ENCODE results near the gene C2orf81. TPM values are rescaled to one million over a fixed set of nuclear protein-coding genes. Genes with fewer than 3 reads are reported as not detected.
A peak's percentile ranks its signal among the peaks of the same experiment; 100 is the strongest.

C2orf81 gene
- total and polyA plus RNA-seq, 5 donors from 2014 or later: 1.1 to 3.9 (median 2.1) TPM

- H3K27me3 Mint-ChIP-seq: peaks cover 51% of the 10 kb centered on the region
- H3K36me3 Mint-ChIP-seq: no peaks in the 10 kb centered on the region
- DNase-seq: no peak
- peaks cover 0 to 16% (median 3%) of the 10 kb centered on the region in 4 donors for H3K4me1 Mint-ChIP-seq
- H3K9me3 Mint-ChIP-seq: no peaks in the 10 kb centered on the region
- peak overlapping the region in 3 of 4 donors; percentile 33 to 57 (median 33) for H3K4me3 Mint-ChIP-seq
- no peak overlapping the region for H3K27ac Mint-ChIP-seq
- no peaks in the 10 kb centered on the region for H3K36me3 ChIP-seq (ENCODE audit: control insufficient read depth, insufficient read depth, low read length)
- H3K27ac ChIP-seq (ENCODE audit: insufficient read depth, low read length, poor library complexity, severe bottlenecking): no peak overlapping the region
- no peak overlapping the region for H3K4me3 ChIP-seq (ENCODE audit: low read depth, low read length)
- no peaks in the 10 kb centered on the region for H3K9me3 ChIP-seq (ENCODE audit: control insufficient read depth in 2 of 2, low read length in 2 of 2)
- peaks cover 20% of the 10 kb centered on the region for H3K4me1 ChIP-seq (ENCODE audit: control insufficient read depth, insufficient read depth, low read length, poor library complexity, severe bottlenecking)
- peaks cover 15% of the 10 kb centered on the region for H3K27me3 ChIP-seq (ENCODE audit: control insufficient read depth, insufficient read depth, low read length)
- no peak for ATAC-seq (ENCODE audit: low read depth in 2 of 2)
These were observed 19.8 kb upstream of the C2orf81 start for GRCh38 chr2:74441170-74441689.

GRCh38 chr2:74440378-74441169 lies 19.2 kb upstream of the C2orf81 start:
- Histone ChIP-seq H3K4me3 (ENCODE audit: low read depth, low read length) (no peak overlapping the region), H3K27me3 (ENCODE audit: control insufficient read depth, insufficient read depth, low read length) (peaks cover 15% of the 10 kb centered on the region), H3K9me3 (ENCODE audit: control insufficient read depth in 2 of 2, low read length in 2 of 2) (no peaks in the 10 kb centered on the region), H3K36me3 (ENCODE audit: control insufficient read depth, insufficient read depth, low read length) (no peaks in the 10 kb centered on the region), H3K27ac (ENCODE audit: insufficient read depth, low read length, poor library complexity, severe bottlenecking) (no peak overlapping the region), H3K4me1 (ENCODE audit: control insufficient read depth, insufficient read depth, low read length, poor library complexity, severe bottlenecking) (peaks cover 20% of the 10 kb centered on the region)
- DNase-seq (peak in 1 of 3 donors; percentile 58), ATAC-seq (ENCODE audit: low read depth in 2 of 2) (peak; percentile 56 to 65)
- Mint-ChIP-seq H3K27me3 (peaks cover 51% of the 10 kb centered on the region), H3K27ac (no peak overlapping the region), H3K9me3 (no peaks in the 10 kb centered on the region), H3K36me3 (no peaks in the 10 kb centered on the region), H3K4me1 (peaks cover 0 to 16% (median 3%) of the 10 kb centered on the region in 4 donors), H3K4me3 (peak overlapping the region; percentile 33 to 76 (median 46))

- Mint-ChIP-seq H3K4me1 (peaks cover 0 to 16% (median 3%) of the 10 kb centered on the region in 4 donors), H3K4me3 (peak overlapping the region in 2 of 4 donors; percentile 13 to 36), H3K36me3 (no peaks in the 10 kb centered on the region), H3K27ac (peak overlapping the region in 1 of 3 donors; percentile 40), H3K9me3 (no peaks in the 10 kb centered on the region), H3K27me3 (peaks cover 45% of the 10 kb centered on the region)
- Histone ChIP-seq H3K9me3 (ENCODE audit: control insufficient read depth in 2 of 2, low read length in 2 of 2) (no peaks in the 10 kb centered on the region), H3K4me3 (ENCODE audit: low read depth, low read length) (no peak overlapping the region), H3K36me3 (ENCODE audit: control insufficient read depth, insufficient read depth, low read length) (no peaks in the 10 kb centered on the region), H3K27me3 (ENCODE audit: control insufficient read depth, insufficient read depth, low read length) (peaks cover 15% of the 10 kb centered on the region), H3K27ac (ENCODE audit: insufficient read depth, low read length, poor library complexity, severe bottlenecking) (no peak overlapping the region), H3K4me1 (ENCODE audit: control insufficient read depth, insufficient read depth, low read length, poor library complexity, severe bottlenecking) (peaks cover 20% of the 10 kb centered on the region)
- ATAC-seq (ENCODE audit: low read depth in 2 of 2) (no peak), DNase-seq (no peak)
These were observed 18.5 kb upstream of the C2orf81 start for GRCh38 chr2:74439803-74440377.

GRCh38 chr2:74439373-74439772 lies 18.0 kb upstream of the C2orf81 start:
- Histone ChIP-seq H3K27ac (ENCODE audit: insufficient read depth, low read length, poor library complexity, severe bottlenecking) (no peak overlapping the region), H3K36me3 (ENCODE audit: control insufficient read depth, insufficient read depth, low read length) (no peaks in the 10 kb centered on the region), H3K4me1 (ENCODE audit: control insufficient read depth, insufficient read depth, low read length, poor library complexity, severe bottlenecking) (peaks cover 20% of the 10 kb centered on the region), H3K4me3 (ENCODE audit: low read depth, low read length) (no peak overlapping the region), H3K9me3 (ENCODE audit: control insufficient read depth in 2 of 2, low read length in 2 of 2) (no peaks in the 10 kb centered on the region), H3K27me3 (ENCODE audit: control insufficient read depth, insufficient read depth, low read length) (peaks cover 15% of the 10 kb centered on the region)
- H3K27me3 Mint-ChIP-seq: peaks cover 40% of the 10 kb centered on the region
- H3K27ac Mint-ChIP-seq: no peak overlapping the region
- no peak overlapping the region for H3K4me3 Mint-ChIP-seq
- ATAC-seq (ENCODE audit: low read depth in 2 of 2) (no peak), DNase-seq (no peak)
- H3K36me3 Mint-ChIP-seq: no peaks in the 10 kb centered on the region
- H3K4me1 Mint-ChIP-seq: peaks cover 0 to 16% (median 3%) of the 10 kb centered on the region in 4 donors
- H3K9me3 Mint-ChIP-seq: no peaks in the 10 kb centered on the region

GRCh38 chr2:74438248-74438647 lies 16.8 kb upstream of the C2orf81 start:
- Histone ChIP-seq H3K36me3 (ENCODE audit: control insufficient read depth, insufficient read depth, low read length) (no peaks in the 10 kb centered on the region), H3K4me3 (ENCODE audit: low read depth, low read length) (no peak overlapping the region), H3K27me3 (ENCODE audit: control insufficient read depth, insufficient read depth, low read length) (peaks cover 13% of the 10 kb centered on the region), H3K9me3 (ENCODE audit: control insufficient read depth in 2 of 2, low read length in 2 of 2) (no peaks in the 10 kb centered on the region), H3K27ac (ENCODE audit: insufficient read depth, low read length, poor library complexity, severe bottlenecking) (no peak overlapping the region), H3K4me1 (ENCODE audit: control insufficient read depth, insufficient read depth, low read length, poor library complexity, severe bottlenecking) (peaks cover 20% of the 10 kb centered on the region)
- Mint-ChIP-seq H3K27ac (no peak overlapping the region), H3K9me3 (no peaks in the 10 kb centered on the region), H3K36me3 (no peaks in the 10 kb centered on the region), H3K4me3 (no peak overlapping the region), H3K27me3 (peaks cover 33% of the 10 kb centered on the region), H3K4me1 (peaks cover 0 to 16% (median 3%) of the 10 kb centered on the region in 4 donors)
- DNase-seq (no peak), ATAC-seq (ENCODE audit: low read depth in 2 of 2) (no peak)

GRCh38 chr2:74436848-74437695 lies 15.7 kb upstream of the C2orf81 start:
- Histone ChIP-seq H3K27ac (ENCODE audit: insufficient read depth, low read length, poor library complexity, severe bottlenecking) (no peak overlapping the region), H3K9me3 (ENCODE audit: control insufficient read depth in 2 of 2, low read length in 2 of 2) (no peaks in the 10 kb centered on the region), H3K4me3 (ENCODE audit: low read depth, low read length) (no peak overlapping the region), H3K36me3 (ENCODE audit: control insufficient read depth, insufficient read depth, low read length) (no peaks in the 10 kb centered on the region), H3K27me3 (ENCODE audit: control insufficient read depth, insufficient read depth, low read length) (peaks cover 9% of the 10 kb centered on the region), H3K4me1 (ENCODE audit: control insufficient read depth, insufficient read depth, low read length, poor library complexity, severe bottlenecking) (peaks cover 17% of the 10 kb centered on the region)
- H3K4me1 Mint-ChIP-seq: peaks cover 0 to 11% (median 2%) of the 10 kb centered on the region in 4 donors
- H3K27me3 Mint-ChIP-seq: peaks cover 25% of the 10 kb centered on the region
- no peaks in the 10 kb centered on the region for H3K9me3 Mint-ChIP-seq
- DNase-seq (no peak), ATAC-seq (ENCODE audit: low read depth in 2 of 2) (no peak)
- no peak overlapping the region for H3K27ac Mint-ChIP-seq
- no peak overlapping the region for H3K4me3 Mint-ChIP-seq
- H3K36me3 Mint-ChIP-seq: no peaks in the 10 kb centered on the region

- peaks cover 0 to 10% (median 2%) of the 10 kb centered on the region in 4 donors for H3K4me1 Mint-ChIP-seq
- H3K36me3 Mint-ChIP-seq: no peaks in the 10 kb centered on the region
- Histone ChIP-seq H3K4me3 (ENCODE audit: low read depth, low read length) (no peak overlapping the region), H3K4me1 (ENCODE audit: control insufficient read depth, insufficient read depth, low read length, poor library complexity, severe bottlenecking) (peaks cover 9% of the 10 kb centered on the region), H3K9me3 (ENCODE audit: control insufficient read depth in 2 of 2, low read length in 2 of 2) (no peaks in the 10 kb centered on the region), H3K27ac (ENCODE audit: insufficient read depth, low read length, poor library complexity, severe bottlenecking) (no peak overlapping the region), H3K36me3 (ENCODE audit: control insufficient read depth, insufficient read depth, low read length) (no peaks in the 10 kb centered on the region), H3K27me3 (ENCODE audit: control insufficient read depth, insufficient read depth, low read length) (peaks cover 8% of the 10 kb centered on the region)
- no peaks in the 10 kb centered on the region for H3K9me3 Mint-ChIP-seq
- H3K4me3 Mint-ChIP-seq: no peak overlapping the region
- ATAC-seq (ENCODE audit: low read depth in 2 of 2): no peak
- no peak overlapping the region for H3K27ac Mint-ChIP-seq
- H3K27me3 Mint-ChIP-seq: peaks cover 21% of the 10 kb centered on the region
- no peak for DNase-seq
These were observed 14.8 kb upstream of the C2orf81 start for GRCh38 chr2:74436111-74436805.
